Measurements from ENCODE around the gene TSPO2. TPM values are rescaled to one million over a fixed set of nuclear protein-coding genes. Genes with fewer than 3 reads are reported as not detected.

TSPO2 gene
- total and polyA plus RNA-seq, 2 of the 13 experiments (the other 11 are each of a cell fraction or from before 2014, with no cell fraction given) = 0.55 TPM; not detected in 1

- no peak; the same call in 1 of the 2 replicates for TF ChIP-seq GMEB1 (CRISPR knock-in tag; IDR thresholded peaks at IDR 0.05; ENCODE audit: borderline replicate concordance)
- TF ChIP-seq ZNF512 (CRISPR knock-in tag; IDR thresholded peaks at IDR 0.05) = peak; percentile 49; the same call in 1 of the 2 replicates
- TF ChIP-seq YEATS4 (CRISPR knock-in tag; IDR thresholded peaks at IDR 0.05; ENCODE audit: borderline replicate concordance) = peak; percentile 47; the same call in 1 of the 2 replicates
- TF ChIP-seq ZNF788 (CRISPR knock-in tag; IDR thresholded peaks at IDR 0.05; ENCODE audit: borderline replicate concordance) = peak; percentile 75; the same call in 1 of the 2 replicates
- TF ChIP-seq ZBTB40 (IDR thresholded peaks at IDR 0.05) = no peak
- TF ChIP-seq ZBTB40 (CRISPR knock-in tag; IDR thresholded peaks at IDR 0.05) = 0 out of 2 replicates have a peak, but pooled peaks have one; percentile 40
- no peak for TF ChIP-seq ZNF780A (CRISPR knock-in tag; IDR thresholded peaks at IDR 0.05)
- peak; percentile 65 for TF ChIP-seq ZBTB33 (CRISPR knock-in tag; IDR thresholded peaks at IDR 0.05)
- no peak for TF ChIP-seq MNT (IDR thresholded peaks at IDR 0.05)
- no peak for TF ChIP-seq SRSF4 (IDR thresholded peaks at IDR 0.05; ENCODE audit: low read depth, low read length, poor library complexity, severe bottlenecking)
- peak; percentile 65 for TF ChIP-seq FOXO1 (CRISPR knock-in tag; IDR thresholded peaks at IDR 0.05)
These were observed 14.3 kb upstream of the TSPO2 start (continued) for GRCh38 chr6:41027799-41028560.

Measured in HepG2 (cell line).